ENCODE measurements around the gene SPACA1.

SPACA1 gene

DNA sequence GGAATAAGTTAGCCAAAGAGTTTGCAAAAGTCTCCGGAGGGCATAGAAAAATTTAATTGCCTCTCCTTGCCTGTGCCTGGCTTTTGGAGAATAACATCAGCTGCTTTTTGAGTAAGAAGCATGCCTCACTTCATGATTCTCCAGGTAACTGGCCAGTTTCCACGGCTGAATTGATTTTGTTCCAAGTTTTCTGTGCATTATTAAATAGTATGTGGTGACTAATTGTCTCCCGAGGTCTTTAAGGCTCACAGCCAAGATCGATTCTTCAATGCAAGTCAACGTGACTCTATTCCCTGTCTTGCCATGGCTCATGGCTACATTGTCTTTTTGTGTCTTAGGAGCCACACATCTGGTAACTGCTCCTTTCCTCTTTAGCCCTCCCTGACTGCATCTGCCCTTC lies 64.3 kb downstream of the SPACA1 start:
- DNase-seq (ENCODE audit: low spot score): no peak
- Histone ChIP-seq H3K4me1 (ENCODE audit: insufficient read depth, poor library complexity, severe bottlenecking) (no peaks in the 10 kb centered on the region), H3K27me3 (ENCODE audit: insufficient read depth, poor library complexity, severe bottlenecking) (no peaks in the 10 kb centered on the region), H3K9me3 (ENCODE audit: severe bottlenecking) (no peaks in the 10 kb centered on the region), H3K27ac (ENCODE audit: poor library complexity, severe bottlenecking) (no peak overlapping the region), H3K36me3 (ENCODE audit: low read depth) (no peaks in the 10 kb centered on the region), H3K4me3 (ENCODE audit: severe bottlenecking) (no peak overlapping the region)
- ATAC-seq (ENCODE audit: low read depth): no peak
- TF ChIP-seq, protein P1, sequence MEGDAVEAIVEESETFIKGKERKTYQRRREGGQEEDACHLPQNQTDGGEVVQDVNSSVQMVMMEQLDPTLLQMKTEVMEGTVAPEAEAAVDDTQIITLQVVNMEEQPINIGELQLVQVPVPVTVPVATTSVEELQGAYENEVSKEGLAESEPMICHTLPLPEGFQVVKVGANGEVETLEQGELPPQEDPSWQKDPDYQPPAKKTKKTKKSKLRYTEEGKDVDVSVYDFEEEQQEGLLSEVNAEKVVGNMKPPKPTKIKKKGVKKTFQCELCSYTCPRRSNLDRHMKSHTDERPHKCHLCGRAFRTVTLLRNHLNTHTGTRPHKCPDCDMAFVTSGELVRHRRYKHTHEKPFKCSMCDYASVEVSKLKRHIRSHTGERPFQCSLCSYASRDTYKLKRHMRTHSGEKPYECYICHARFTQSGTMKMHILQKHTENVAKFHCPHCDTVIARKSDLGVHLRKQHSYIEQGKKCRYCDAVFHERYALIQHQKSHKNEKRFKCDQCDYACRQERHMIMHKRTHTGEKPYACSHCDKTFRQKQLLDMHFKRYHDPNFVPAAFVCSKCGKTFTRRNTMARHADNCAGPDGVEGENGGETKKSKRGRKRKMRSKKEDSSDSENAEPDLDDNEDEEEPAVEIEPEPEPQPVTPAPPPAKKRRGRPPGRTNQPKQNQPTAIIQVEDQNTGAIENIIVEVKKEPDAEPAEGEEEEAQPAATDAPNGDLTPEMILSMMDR (IDR thresholded peaks at IDR 0.05; ENCODE audit: poor library complexity, severe bottlenecking): no peak

DNA sequence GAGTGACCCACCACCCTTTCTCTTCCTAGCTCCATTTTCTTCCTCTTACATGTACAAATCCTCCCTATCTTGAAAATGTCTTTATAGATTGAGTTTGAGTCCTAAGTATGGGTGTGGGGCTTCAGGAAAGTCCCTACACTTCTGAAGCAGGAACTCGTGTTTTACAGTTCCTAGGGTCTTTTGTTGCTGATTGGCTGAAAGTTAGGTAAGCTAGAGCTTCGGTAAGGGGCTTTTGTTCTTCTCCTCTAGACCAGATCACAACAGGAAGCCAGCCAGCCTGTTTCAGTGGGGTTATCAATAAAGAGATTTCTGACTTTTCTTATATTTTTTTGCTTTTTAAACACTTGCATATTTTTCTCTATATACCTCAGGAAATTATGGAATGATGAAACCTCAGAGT lies 67.2 kb downstream of the SPACA1 start:
- ATAC-seq (ENCODE audit: low read depth) (no peak), DNase-seq (ENCODE audit: low spot score) (no peak)
- H3K27ac ChIP-seq (ENCODE audit: poor library complexity, severe bottlenecking): no peak overlapping the region
- no peaks in the 10 kb centered on the region for H3K4me1 ChIP-seq (ENCODE audit: insufficient read depth, poor library complexity, severe bottlenecking)
- TF ChIP-seq, protein P1 (IDR thresholded peaks at IDR 0.05; ENCODE audit: poor library complexity, severe bottlenecking): no peak
- H3K4me3 ChIP-seq (ENCODE audit: severe bottlenecking): no peak overlapping the region
- no peaks in the 10 kb centered on the region for H3K36me3 ChIP-seq (ENCODE audit: low read depth)
- H3K27me3 ChIP-seq (ENCODE audit: insufficient read depth, poor library complexity, severe bottlenecking): no peaks in the 10 kb centered on the region
- no peaks in the 10 kb centered on the region for H3K9me3 ChIP-seq (ENCODE audit: severe bottlenecking)

DNA sequence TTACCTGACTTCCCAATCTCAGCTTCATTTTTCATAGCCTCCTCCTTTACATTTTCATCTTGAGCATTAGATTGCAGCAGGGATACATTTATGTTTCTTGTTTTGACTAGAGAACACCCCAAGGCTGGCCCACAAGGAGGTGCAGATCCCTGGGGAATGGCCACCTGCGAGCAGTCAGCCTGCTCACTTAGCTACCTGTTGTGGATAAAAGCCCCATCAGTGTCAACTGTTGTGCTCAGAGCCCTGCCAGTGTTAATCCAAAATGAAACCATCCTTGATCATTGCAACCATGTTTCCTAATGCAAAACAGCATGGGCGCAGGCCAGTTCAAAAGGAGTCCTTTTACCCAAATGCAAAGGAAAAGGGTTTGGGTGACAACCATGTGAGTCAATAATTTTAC lies 67.7 kb downstream of the SPACA1 start:
- ATAC-seq (ENCODE audit: low read depth) (no peak), DNase-seq (ENCODE audit: low spot score) (no peak)
- no peaks in the 10 kb centered on the region for H3K36me3 ChIP-seq (ENCODE audit: low read depth)
- no peak overlapping the region for H3K4me3 ChIP-seq (ENCODE audit: severe bottlenecking)
- TF ChIP-seq, protein P1 (IDR thresholded peaks at IDR 0.05; ENCODE audit: poor library complexity, severe bottlenecking): no peak
- H3K27ac ChIP-seq (ENCODE audit: poor library complexity, severe bottlenecking): no peak overlapping the region
- H3K27me3 ChIP-seq (ENCODE audit: insufficient read depth, poor library complexity, severe bottlenecking): no peaks in the 10 kb centered on the region
- no peaks in the 10 kb centered on the region for H3K4me1 ChIP-seq (ENCODE audit: insufficient read depth, poor library complexity, severe bottlenecking)
- no peaks in the 10 kb centered on the region for H3K9me3 ChIP-seq (ENCODE audit: severe bottlenecking)

DNA sequence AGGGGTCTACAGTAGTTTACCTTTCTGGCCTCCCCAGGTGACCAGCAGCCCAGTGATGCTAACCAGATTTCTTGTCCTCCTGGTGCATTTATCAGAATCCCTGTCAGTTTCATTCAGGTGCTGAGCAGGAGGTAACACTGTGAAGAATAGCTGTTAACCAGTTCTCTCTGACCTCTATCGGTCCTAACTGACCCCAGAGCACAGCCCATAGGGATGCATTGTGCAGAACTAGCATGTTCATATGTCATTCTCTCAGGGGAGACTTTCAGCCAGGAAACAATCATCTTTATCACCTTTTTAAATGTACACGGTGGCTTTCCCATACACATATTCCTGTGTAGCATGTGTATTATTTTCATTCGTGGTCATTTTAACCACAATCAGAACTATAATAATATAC lies 68.6 kb downstream of the SPACA1 start:
- ATAC-seq (ENCODE audit: low read depth) (no peak), DNase-seq (ENCODE audit: low spot score) (no peak)
- Histone ChIP-seq H3K27me3 (ENCODE audit: insufficient read depth, poor library complexity, severe bottlenecking) (no peaks in the 10 kb centered on the region), H3K27ac (ENCODE audit: poor library complexity, severe bottlenecking) (no peak overlapping the region), H3K4me3 (ENCODE audit: severe bottlenecking) (no peak overlapping the region), H3K4me1 (ENCODE audit: insufficient read depth, poor library complexity, severe bottlenecking) (no peaks in the 10 kb centered on the region), H3K36me3 (ENCODE audit: low read depth) (no peaks in the 10 kb centered on the region), H3K9me3 (ENCODE audit: severe bottlenecking) (no peaks in the 10 kb centered on the region)
- TF ChIP-seq, protein P1 (IDR thresholded peaks at IDR 0.05; ENCODE audit: poor library complexity, severe bottlenecking): no peak

Data from RWPE2 (cell line).